Endothelial cell of umbilical vein (primary cell): Measurements from ENCODE around the gene HPX. TPM values are rescaled to one million over a fixed set of nuclear protein-coding genes. Genes with fewer than 3 reads are reported as not detected.
A peak's percentile ranks its signal among the peaks of the same experiment; 100 is the strongest.

Experiments
- BruUV-seq: library from RNA; stranded (reverse); fragments of 400-500 nt; replicated peaks from 2 replicates; lab custom pipeline; 2021; lab: Mats Ljungman, UMichigan
- CTCF ChIA-PET: fragments of 300-600, 350-600 bp; sonication (Branson Sonifier 250); formaldehyde crosslinking; loops from one replicate; lab custom pipeline; 2021; ENCODE audit warnings: antibody characterized with exemption, inconsistent platforms; lab: Charles Lee
- POLR2A ChIA-PET: fragments of 300-600, 350-600 bp; sonication (Branson Sonifier 250); formaldehyde crosslinking; loops from one replicate; lab custom pipeline; 2021; ENCODE audit warnings: antibody characterized with exemption, inconsistent platforms; lab: Charles Lee
- DNase-seq: peaks from one replicate; pipeline ENCODE4 v3.0.0-alpha.2; 2011; ENCODE audit warnings: low read depth, low spot score
- FAIRE-seq: peaks from 2 replicates; lab custom pipeline; 2011; peaks lifted over from hg19 to GRCh38; lab: Jason Lieb, UNC
- H2AFZ ChIP-seq: 2 replicates; pipeline ENCODE4 v1.6.0; 2012; ENCODE audit warnings: low read depth, low read length, control low read depth, inconsistent platforms
- H3K27ac ChIP-seq: 2 replicates; pipeline ENCODE4 v1.5.1; 2011; ENCODE audit warnings: low read depth, mild to moderate bottlenecking, control low read depth, low read length, moderate library complexity; ENCODE audit not compliant: insufficient read depth
- H3K27me3 ChIP-seq, 2 experiments: 2 replicates each; pipeline versions ENCODE4 v1.6.0 to v1.6.1; 2011; ENCODE audit warnings: low read length in 2 of 2, mixed read lengths in 1 of 2; ENCODE audit not compliant: control insufficient read depth in 2 of 2, insufficient read depth in 2 of 2
- H3K36me3 ChIP-seq, 2 experiments: 2 replicates in 1 of 2; 3 replicates in 1 of 2; pipeline ENCODE4 v1.5.1; 2011; ENCODE audit warnings: low read length in 2 of 2, mild to moderate bottlenecking in 1 of 2, moderate library complexity in 1 of 2; ENCODE audit not compliant: control insufficient read depth in 2 of 2, insufficient read depth in 2 of 2; ENCODE audit errors: extremely low read depth in 1 of 2
- H3K4me1 ChIP-seq: 3 replicates; pipeline ENCODE4 v1.5.1; 2011; ENCODE audit warnings: mild to moderate bottlenecking, low read length; ENCODE audit not compliant: control insufficient read depth, insufficient read depth; ENCODE audit errors: extremely low read depth
- H3K4me2 ChIP-seq: 2 replicates; pipeline ENCODE4 v1.6.1; 2011; ENCODE audit warnings: low read length, control low read depth, mixed read lengths; ENCODE audit not compliant: insufficient read depth
- H3K4me3 ChIP-seq, 3 experiments: fragments of 200-600 bp in 1 of 3; sonication (generic), shearing (Covaris generic) in 1 of 3; replicated peaks in 1 of 3; 2 replicates each; pipeline ENCODE4 v1.5.1; 2011 to 2016; ENCODE audit warnings: control low read depth in 3 of 3, low read length in 3 of 3, mild to moderate bottlenecking in 2 of 3, inconsistent platforms in 1 of 3, low read depth in 1 of 3, moderate library complexity in 1 of 3; ENCODE audit not compliant: insufficient read depth in 1 of 3
- H3K79me2 ChIP-seq: 2 replicates; pipeline ENCODE4 v1.6.0; 2012; ENCODE audit warnings: low read length, inconsistent platforms; ENCODE audit not compliant: control insufficient read depth, insufficient read depth
- H3K9ac ChIP-seq: replicated peaks from 2 replicates; pipeline ENCODE3; 2011; ENCODE audit warnings: low read length, control low read depth; ENCODE audit not compliant: insufficient read depth; ENCODE audit errors: extremely low read depth
- H3K9me1 ChIP-seq: replicated peaks from 3 replicates; pipeline ENCODE4 v1.6.0; 2011; ENCODE audit warnings: mild to moderate bottlenecking, low read length; ENCODE audit not compliant: control insufficient read depth, insufficient read depth; ENCODE audit errors: extremely low read depth
- H3K9me3 ChIP-seq: replicated peaks from 2 replicates; pipeline ENCODE4 v1.5.1; 2012; ENCODE audit warnings: low read length, inconsistent platforms; ENCODE audit not compliant: control insufficient read depth, insufficient read depth
- H4K20me1 ChIP-seq: replicated peaks from 2 replicates; pipeline ENCODE3; 2011; ENCODE audit warnings: mild to moderate bottlenecking, low read length; ENCODE audit not compliant: control insufficient read depth, insufficient read depth; ENCODE audit errors: extremely low read depth
- CTCF ChIP-seq, 2 donors: IDR thresholded peaks; 1 replicate in 1 of 2; 2 replicates in 1 of 2; pipeline ENCODE4 v1.5.1; 2011; ENCODE audit warnings: low read length in 2 of 2, mild to moderate bottlenecking in 2 of 2, moderate library complexity in 2 of 2, control low read depth in 1 of 2, inconsistent platforms in 1 of 2, low read depth in 1 of 2; ENCODE audit not compliant: insufficient read depth in 1 of 2; ENCODE audit errors: extremely low read depth in 1 of 2
- EZH2 ChIP-seq: IDR thresholded peaks from 2 replicates; pipeline ENCODE4 v1.6.1; 2012; ENCODE audit warnings: borderline replicate concordance, low read depth, mild to moderate bottlenecking, moderate library complexity, low read length, inconsistent platforms; ENCODE audit not compliant: severe bottlenecking
- FOS ChIP-seq: IDR thresholded peaks from 2 replicates; pipeline ENCODE4 v1.6.1; 2011; ENCODE audit warnings: mild to moderate bottlenecking, low read length, moderate library complexity, borderline replicate concordance; ENCODE audit not compliant: insufficient read depth
- GATA2 ChIP-seq: IDR thresholded peaks from 2 replicates; pipeline ENCODE4 v1.7.0; 2011; ENCODE audit warnings: low read depth, mild to moderate bottlenecking, moderate library complexity, mixed read lengths, low read length; ENCODE audit not compliant: insufficient read length, insufficient read depth
- JUN ChIP-seq: IDR thresholded peaks from 2 replicates; pipeline ENCODE4 v1.6.1; 2011; ENCODE audit warnings: borderline replicate concordance, low read depth; ENCODE audit not compliant: insufficient read length, insufficient read depth
- MAX ChIP-seq: IDR thresholded peaks from 2 replicates; pipeline ENCODE4 v1.6.1; 2011; ENCODE audit not compliant: insufficient read depth, insufficient read length
- MYC ChIP-seq: IDR thresholded peaks from one replicate; pipeline ENCODE4 v1.6.1; 2011; ENCODE audit warnings: mild to moderate bottlenecking, low read depth, low read length
- POLR2A ChIP-seq: IDR thresholded peaks from 2 replicates; pipeline ENCODE4 v1.6.1; 2012; ENCODE audit warnings: low read depth, mild to moderate bottlenecking, control low read depth, low read length
- POLR2AphosphoS5 ChIP-seq: IDR thresholded peaks from 2 replicates; pipeline ENCODE4 v1.6.1; 2012; ENCODE audit warnings: low read depth, mild to moderate bottlenecking, control low read depth, low read length, moderate library complexity; ENCODE audit not compliant: insufficient read depth
- dilution Hi-C: fragments of 300-500 bp; cut with MboI; formaldehyde crosslinking; loops from one replicate; pipeline ENCODE4 v1.15.0; 2019; ENCODE audit warnings: low sequenced_read_pairs; ENCODE audit not compliant: extremely low pct_ligation_motif_present
- intact Hi-C: fragments of 100-400 bp; cut with micrococcal nuclease; formaldehyde crosslinking; loops from one replicate; pipeline ENCODE4 v1.10.0; 2022
- polyA plus RNA-seq, 4 experiments: library from polyadenylated mRNA; depleted of rRNA in 3 of 4; stranded (reverse) in 3 of 4; unstranded in 1 of 4; fragments of >200 nt; gene quantifications; 2 replicates each; pipeline versions ENCODE4 v1.2.1 to v1.2.3, GENCODE V29; 2011 to 2012; ENCODE audit warnings: missing spikeins in 1 of 4
- total RNA-seq: library from RNA; stranded (reverse); gene quantifications from 2 replicates; pipeline ENCODE4 v1.2.3, GENCODE V29; 2021

Gene HPX
- total and polyA plus RNA-seq, 2 donors (not counting 3 experiments of a cell fraction or from before 2014, with no cell fraction given) = 1.3 to 1.5 TPM

GRCh38 chr11:6417907-6418556, 22.8 kb downstream of the HPX start:
- H3K9me1 ChIP-seq = no peaks in the 10 kb centered on the region
- BruUV-seq = TSS peak; percentile 65
- H4K20me1 ChIP-seq = no peaks in the 10 kb centered on the region
- TF ChIP-seq POLR2AphosphoS5 = no peak
- TF ChIP-seq MAX = no peak
- no peak for TF ChIP-seq JUN
- no peak for TF ChIP-seq EZH2
- no peak for TF ChIP-seq FOS
- no peak for TF ChIP-seq GATA2
- TF ChIP-seq CTCF (IDR thresholded peaks at IDR 0.05; ENCODE audit: extremely low read depth in 1 of 2, insufficient read depth in 1 of 2, low read depth in 1 of 2, low read length in 2 of 2) = no peak
- no peak for TF ChIP-seq POLR2A
- no peak for TF ChIP-seq MYC
- H3K27me3 ChIP-seq = peaks cover 5% of the 10 kb centered on the region in 2 experiments
- dilution Hi-C loops (no loop called here), intact Hi-C loops (loop anchor here (2.0 kb wide), 1 partner anchor 63 kb away; the partner anchor contains the start of genes ARFIP2 and TIMM10B)
- ChIA-PET CTCF (interaction anchor here (0.5 to 3.5 kb wide), 10 partner anchors 19 to 200 kb away, joined by 3 to 40 read pairs (median 4); partner anchors contain the start of genes ARFIP2 and TIMM10B), POLR2A (interaction anchor here (1.3 kb wide), 1 partner anchor 28 kb away, joined by 5 read pairs; the partner anchor contains the start of gene SMPD1)
- H3K27ac ChIP-seq = no peak overlapping the region
- no peaks in the 10 kb centered on the region for H3K79me2 ChIP-seq
- peak overlapping the region; percentile 78 to 88 (median 86) for H3K4me3 ChIP-seq
- DNase-seq (peak; percentile 20), FAIRE-seq (peak; percentile 74)
- no peaks in the 10 kb centered on the region for H3K36me3 ChIP-seq
- H3K4me2 ChIP-seq = peak overlapping the region; percentile 86
- no peaks in the 10 kb centered on the region for H3K9me3 ChIP-seq
- peak overlapping the region; percentile 96 for H2AFZ ChIP-seq
- no peak overlapping the region for H3K9ac ChIP-seq
- peaks cover 10% of the 10 kb centered on the region for H3K4me1 ChIP-seq
